ENCODE results near the gene FBXW5.

Gene FBXW5

GRCh38 chr9:136890661-136891060, 53.9 kb downstream of the FBXW5 start:
- TF ChIP-seq, protein P1, sequence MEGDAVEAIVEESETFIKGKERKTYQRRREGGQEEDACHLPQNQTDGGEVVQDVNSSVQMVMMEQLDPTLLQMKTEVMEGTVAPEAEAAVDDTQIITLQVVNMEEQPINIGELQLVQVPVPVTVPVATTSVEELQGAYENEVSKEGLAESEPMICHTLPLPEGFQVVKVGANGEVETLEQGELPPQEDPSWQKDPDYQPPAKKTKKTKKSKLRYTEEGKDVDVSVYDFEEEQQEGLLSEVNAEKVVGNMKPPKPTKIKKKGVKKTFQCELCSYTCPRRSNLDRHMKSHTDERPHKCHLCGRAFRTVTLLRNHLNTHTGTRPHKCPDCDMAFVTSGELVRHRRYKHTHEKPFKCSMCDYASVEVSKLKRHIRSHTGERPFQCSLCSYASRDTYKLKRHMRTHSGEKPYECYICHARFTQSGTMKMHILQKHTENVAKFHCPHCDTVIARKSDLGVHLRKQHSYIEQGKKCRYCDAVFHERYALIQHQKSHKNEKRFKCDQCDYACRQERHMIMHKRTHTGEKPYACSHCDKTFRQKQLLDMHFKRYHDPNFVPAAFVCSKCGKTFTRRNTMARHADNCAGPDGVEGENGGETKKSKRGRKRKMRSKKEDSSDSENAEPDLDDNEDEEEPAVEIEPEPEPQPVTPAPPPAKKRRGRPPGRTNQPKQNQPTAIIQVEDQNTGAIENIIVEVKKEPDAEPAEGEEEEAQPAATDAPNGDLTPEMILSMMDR (conservative IDR thresholded peaks at IDR 0.05; ENCODE audit: low read length), result no peak
- no peak for TF ChIP-seq EZH2phosphoT487 (IDR thresholded peaks at IDR 0.05; ENCODE audit: borderline replicate concordance)
- no peaks in the 10 kb centered on the region for H3K9me2 ChIP-seq (replicated peaks; ENCODE audit: low read depth, low read length)
- no peak overlapping the region for H3K9ac ChIP-seq (ENCODE audit: low read depth, low read length, poor library complexity, severe bottlenecking)

More at GRCh38 chr9:136890661-136891060, 53.9 kb downstream of the FBXW5 start:
- Histone ChIP-seq H3K4me1 (ENCODE audit: insufficient read depth, low read length, poor library complexity, severe bottlenecking) (peaks cover 15% of the 10 kb centered on the region), H3F3A (ENCODE audit: low read depth) (no peaks in the 10 kb centered on the region), H4K20me1 (ENCODE audit: insufficient read depth, low read length, poor library complexity, severe bottlenecking) (peaks cover 60% of the 10 kb centered on the region), H3K4me3 (ENCODE audit: low read length, poor library complexity, severe bottlenecking) (no peak overlapping the region), H3K79me2 (ENCODE audit: insufficient read depth, low read length) (peaks cover 93% of the 10 kb centered on the region), H3K36me3 (ENCODE audit: insufficient read depth, low read length) (peaks cover 10% of the 10 kb centered on the region; the same call in 1 of the 2 replicates), H3K4me2 (ENCODE audit: low read depth, low read length, poor library complexity, severe bottlenecking) (no peak overlapping the region), H2AFZ (ENCODE audit: low read length) (no peak overlapping the region), H3K27me3 (ENCODE audit: insufficient read depth, low read length, poor library complexity, severe bottlenecking) (no peaks in the 10 kb centered on the region), H3K9me3 (ENCODE audit: insufficient read depth, low read depth, low read length) (no peaks in the 10 kb centered on the region)
